ENCODE results near the gene COL9A1. TPM values are rescaled to one million over a fixed set of nuclear protein-coding genes. Genes with fewer than 3 reads are reported as not detected.

The COL9A1 gene
- total RNA-seq, 1 donor from 2014 or later: 0.08 TPM

DNA sequence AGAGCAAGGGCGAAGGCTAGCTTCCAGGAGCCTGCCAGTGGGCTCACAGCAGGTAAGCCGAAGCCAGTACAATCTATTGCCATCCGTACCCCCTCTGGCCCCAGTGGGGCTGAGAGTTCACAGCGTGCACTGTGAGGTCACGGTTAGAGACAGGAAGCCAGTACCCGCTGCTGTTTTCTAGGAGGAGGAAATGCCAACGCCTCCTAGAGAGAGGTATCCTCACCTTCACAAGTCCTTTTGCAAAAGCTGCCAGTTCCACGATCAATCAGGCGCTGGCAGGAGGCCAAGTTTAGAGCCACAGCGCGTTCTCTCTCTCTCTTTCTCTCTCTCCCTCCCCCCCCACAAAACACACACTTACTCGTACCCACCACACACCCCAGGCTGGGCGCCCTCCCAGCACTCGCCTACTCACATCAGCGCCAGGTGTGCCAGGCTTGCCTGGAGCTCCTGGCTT lies 22.5 kb downstream of the COL9A1 start:
- H3K27me3 ChIP-seq (ENCODE audit: low read depth): peaks cover 66% of the 10 kb centered on the region
- intact Hi-C loops (cut with micrococcal nuclease): no loop called here
- TF ChIP-seq, protein P1, sequence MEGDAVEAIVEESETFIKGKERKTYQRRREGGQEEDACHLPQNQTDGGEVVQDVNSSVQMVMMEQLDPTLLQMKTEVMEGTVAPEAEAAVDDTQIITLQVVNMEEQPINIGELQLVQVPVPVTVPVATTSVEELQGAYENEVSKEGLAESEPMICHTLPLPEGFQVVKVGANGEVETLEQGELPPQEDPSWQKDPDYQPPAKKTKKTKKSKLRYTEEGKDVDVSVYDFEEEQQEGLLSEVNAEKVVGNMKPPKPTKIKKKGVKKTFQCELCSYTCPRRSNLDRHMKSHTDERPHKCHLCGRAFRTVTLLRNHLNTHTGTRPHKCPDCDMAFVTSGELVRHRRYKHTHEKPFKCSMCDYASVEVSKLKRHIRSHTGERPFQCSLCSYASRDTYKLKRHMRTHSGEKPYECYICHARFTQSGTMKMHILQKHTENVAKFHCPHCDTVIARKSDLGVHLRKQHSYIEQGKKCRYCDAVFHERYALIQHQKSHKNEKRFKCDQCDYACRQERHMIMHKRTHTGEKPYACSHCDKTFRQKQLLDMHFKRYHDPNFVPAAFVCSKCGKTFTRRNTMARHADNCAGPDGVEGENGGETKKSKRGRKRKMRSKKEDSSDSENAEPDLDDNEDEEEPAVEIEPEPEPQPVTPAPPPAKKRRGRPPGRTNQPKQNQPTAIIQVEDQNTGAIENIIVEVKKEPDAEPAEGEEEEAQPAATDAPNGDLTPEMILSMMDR (IDR thresholded peaks at IDR 0.05; ENCODE audit: borderline replicate concordance): no peak
- peaks cover 20% of the 10 kb centered on the region for H3K4me1 ChIP-seq
- no peaks in the 10 kb centered on the region for H3K9me3 ChIP-seq (replicated peaks)
- H3K4me3 ChIP-seq: no peak overlapping the region
- H3K27ac ChIP-seq (replicated peaks): no peak overlapping the region
- no peaks in the 10 kb centered on the region for H3K36me3 ChIP-seq
- DNase-seq: no peak

DNA sequence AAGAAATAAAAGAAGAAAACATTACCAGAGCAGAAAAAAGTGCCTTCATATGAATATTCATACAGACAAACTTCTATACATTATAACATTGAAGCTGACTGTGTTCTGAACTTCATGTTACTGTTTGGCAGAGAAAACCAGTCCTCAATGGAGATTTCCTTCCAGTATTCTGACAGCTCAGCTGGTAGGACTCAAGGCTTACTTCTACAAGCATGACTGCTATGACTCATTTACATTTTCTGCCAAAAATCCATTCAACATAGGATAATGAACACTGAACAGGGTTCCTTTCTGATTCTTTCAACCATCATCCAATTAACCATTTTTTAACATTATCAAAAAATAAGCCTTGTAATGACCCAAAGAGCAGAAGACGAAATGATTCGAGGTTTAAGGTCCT lies 25.4 kb downstream of the COL9A1 start:
- no peak for DNase-seq
- H3K4me1 ChIP-seq: peaks cover 11% of the 10 kb centered on the region
- H3K36me3 ChIP-seq: no peaks in the 10 kb centered on the region
- H3K4me3 ChIP-seq: no peak overlapping the region
- peak overlapping the region; percentile 43 for H3K27ac ChIP-seq (replicated peaks)
- H3K9me3 ChIP-seq (replicated peaks): no peaks in the 10 kb centered on the region
- intact Hi-C loops (cut with micrococcal nuclease): no loop called here
- TF ChIP-seq, protein P1 (IDR thresholded peaks at IDR 0.05; ENCODE audit: borderline replicate concordance): no peak
- H3K27me3 ChIP-seq (ENCODE audit: low read depth): peaks cover 37% of the 10 kb centered on the region

DNA sequence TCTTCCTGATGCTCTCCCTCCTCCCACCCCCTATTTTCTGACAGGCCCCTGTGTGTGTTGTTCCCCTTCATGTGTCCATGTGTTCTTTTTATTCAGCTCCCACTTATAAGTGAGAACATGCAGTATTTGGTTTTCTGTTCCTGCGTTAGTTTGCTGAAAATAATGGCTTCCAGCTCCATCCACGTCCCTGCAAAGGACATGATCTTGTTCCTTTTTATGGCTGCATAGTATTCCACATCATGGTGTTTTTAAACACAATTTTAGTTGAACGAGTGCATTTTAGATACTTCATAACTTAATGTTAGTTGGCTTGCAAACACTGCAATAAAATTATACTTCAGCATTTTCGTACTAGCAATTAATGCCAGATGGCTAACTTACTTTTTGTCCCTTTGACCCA lies 28.5 kb downstream of the COL9A1 start:
- Histone ChIP-seq H3K4me1 (peaks cover 4% of the 10 kb centered on the region), H3K27me3 (ENCODE audit: low read depth) (peaks cover 5% of the 10 kb centered on the region), H3K27ac (replicated peaks) (no peak overlapping the region), H3K36me3 (no peaks in the 10 kb centered on the region), H3K9me3 (replicated peaks) (no peaks in the 10 kb centered on the region), H3K4me3 (no peak overlapping the region)
- intact Hi-C loops (cut with micrococcal nuclease): no loop called here
- no peak for DNase-seq
- TF ChIP-seq, protein P1 (IDR thresholded peaks at IDR 0.05; ENCODE audit: borderline replicate concordance): no peak

DNA sequence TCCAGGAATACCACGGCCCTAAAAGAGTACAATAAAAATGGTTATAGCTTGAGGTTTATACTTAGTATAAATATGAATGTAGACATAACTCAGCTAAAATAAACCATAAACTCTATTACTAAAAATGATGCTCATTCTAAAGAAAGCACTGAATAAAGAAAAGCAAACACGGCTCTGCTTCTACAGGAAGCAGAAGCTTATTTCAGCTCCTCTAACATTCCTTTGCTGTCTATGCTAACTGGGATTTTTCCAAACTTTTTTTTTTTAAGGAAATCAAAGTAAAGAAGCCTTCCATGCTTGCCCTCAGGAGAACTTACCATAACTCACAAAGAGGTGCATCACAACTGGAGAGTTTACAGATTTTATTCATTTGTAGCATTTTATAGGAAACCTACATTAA lies 30.8 kb downstream of the COL9A1 start:
- Histone ChIP-seq H3K27me3 (ENCODE audit: low read depth) (no peaks in the 10 kb centered on the region), H3K36me3 (no peaks in the 10 kb centered on the region), H3K27ac (replicated peaks) (no peak overlapping the region), H3K4me1 (no peaks in the 10 kb centered on the region), H3K4me3 (no peak overlapping the region), H3K9me3 (replicated peaks) (no peaks in the 10 kb centered on the region)
- intact Hi-C loops (cut with micrococcal nuclease): no loop called here
- no peak for DNase-seq
- TF ChIP-seq, protein P1 (IDR thresholded peaks at IDR 0.05; ENCODE audit: borderline replicate concordance): no peak

DNA sequence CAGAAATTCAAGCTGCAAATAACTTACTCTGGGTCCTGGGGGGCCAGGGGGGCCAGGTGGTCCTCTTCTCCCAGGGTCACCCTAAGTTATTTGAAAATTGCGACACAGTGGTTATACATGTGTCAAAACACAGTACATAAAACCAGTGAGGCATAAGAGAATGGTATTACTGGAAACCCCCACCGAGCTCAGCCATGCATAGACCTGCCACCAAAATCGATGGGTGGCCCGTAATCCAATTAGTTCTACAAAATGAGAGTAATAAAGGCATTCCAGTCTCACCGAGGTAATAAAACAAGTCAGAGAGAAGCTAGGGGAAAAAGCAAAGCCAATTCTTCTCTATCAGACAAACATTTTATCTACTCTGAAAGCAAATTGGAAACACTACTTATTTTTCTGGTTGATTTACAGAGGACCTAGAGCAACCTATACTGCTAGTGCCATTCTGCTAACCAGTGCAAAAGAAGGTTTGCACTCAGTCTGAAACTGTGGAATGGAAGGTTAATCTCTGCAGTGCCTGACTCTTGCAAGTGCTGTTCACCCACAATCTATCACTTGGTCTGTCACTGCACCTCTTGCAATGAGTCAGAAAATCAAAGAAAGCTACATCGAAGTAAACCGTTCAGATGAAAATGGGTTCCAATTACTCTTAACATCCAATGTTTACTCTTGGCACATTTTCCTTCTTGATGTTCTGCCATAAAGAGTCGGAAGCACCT lies 32.4 kb downstream of the COL9A1 start:
- no peaks in the 10 kb centered on the region for H3K27me3 ChIP-seq (ENCODE audit: low read depth)
- no peaks in the 10 kb centered on the region for H3K9me3 ChIP-seq (replicated peaks)
- no peaks in the 10 kb centered on the region for H3K4me1 ChIP-seq
- no peaks in the 10 kb centered on the region for H3K36me3 ChIP-seq
- no peak overlapping the region for H3K27ac ChIP-seq (replicated peaks)
- TF ChIP-seq, protein P1 (IDR thresholded peaks at IDR 0.05; ENCODE audit: borderline replicate concordance): no peak
- no peak for DNase-seq
- H3K4me3 ChIP-seq: no peak overlapping the region
- intact Hi-C loops (cut with micrococcal nuclease): no loop called here
